GM19397 (cell line): ENCODE data around the gene LCE1D.

ENCODE experiments used
- ATAC-seq: cut with Tn5 transposase; IDR thresholded peaks from one replicate; pipeline ENCODE4 v1.9.1; 2021; ENCODE audit warnings: mild to moderate bottlenecking, moderate library complexity; ENCODE audit not compliant: unreplicated experiment

The LCE1D gene

GRCh38 chr1:152811671-152812070 is 15.2 kb downstream of the LCE1D start, which contains the start of gene LCE1B:
TSS of gene LCE1B (plus strand) at chr1:152811971. CDS start at chr1:152812447, 476 bp downstream.
- ATAC-seq, result no peak

- ATAC-seq, result no peak
Measured at GRCh38 chr1:152817309-152817708, 20.8 kb downstream of the LCE1D start.

- no peak for ATAC-seq
Measured at GRCh38 chr1:152823294-152823693, 26.8 kb downstream of the LCE1D start.

- ATAC-seq, result no peak
Measured at GRCh38 chr1:152824964-152825363, 28.4 kb downstream of the LCE1D start.

GRCh38 chr1:152827173-152827572 is 30.7 kb downstream of the LCE1D start, which contains the start of gene LCE1A:
TSS of gene LCE1A (plus strand) at chr1:152827473. CDS start at chr1:152827473, 0 bp downstream.
- ATAC-seq, result no peak

GRCh38 chr1:152836870-152837269 is 40.3 kb downstream of the LCE1D start:
- ATAC-seq, result no peak

GRCh38 chr1:152842556-152842955 is 46.0 kb downstream of the LCE1D start, which contains the start of gene LCE6A:
TSS of gene LCE6A (plus strand) at chr1:152842856. CDS start at chr1:152843521, 665 bp downstream.
- no peak for ATAC-seq
